GM10248 (cell line): ENCODE data around the gene TKT.
"Not testable (repeated sequence)": the region's sequence is repeated elsewhere in the genome, so short reads cannot be mapped to it uniquely, and the experiment has no call there.

Source experiments
- CTCF ChIA-PET: fragments of 300-600 bp; sonication (Branson Sonifier 250); formaldehyde crosslinking; extraction: SDS; loops from one replicate; lab custom pipeline; 2021; ENCODE audit warnings: antibody characterized with exemption; lab: Yijun Ruan, JAX
- POLR2A ChIA-PET: fragments of 350-650 bp; sonication (Branson Sonifier 250); formaldehyde crosslinking; extraction: SDS; loops from one replicate; lab custom pipeline; 2020; ENCODE audit warnings: antibody characterized with exemption; lab: Yijun Ruan, JAX
- DNase-seq: peaks from one replicate; pipeline ENCODE4 v3.0.0; 2012; ENCODE audit errors: extremely low spot score
- TF ChIP-seq, protein P1 (sequence below): IDR thresholded peaks from 2 replicates; pipeline ENCODE4 v1.5.1; 2012; ENCODE audit warnings: mild to moderate bottlenecking, low read depth; ENCODE audit errors: extremely low read depth, missing control alignments, control extremely low read depth

TKT gene

DNA sequence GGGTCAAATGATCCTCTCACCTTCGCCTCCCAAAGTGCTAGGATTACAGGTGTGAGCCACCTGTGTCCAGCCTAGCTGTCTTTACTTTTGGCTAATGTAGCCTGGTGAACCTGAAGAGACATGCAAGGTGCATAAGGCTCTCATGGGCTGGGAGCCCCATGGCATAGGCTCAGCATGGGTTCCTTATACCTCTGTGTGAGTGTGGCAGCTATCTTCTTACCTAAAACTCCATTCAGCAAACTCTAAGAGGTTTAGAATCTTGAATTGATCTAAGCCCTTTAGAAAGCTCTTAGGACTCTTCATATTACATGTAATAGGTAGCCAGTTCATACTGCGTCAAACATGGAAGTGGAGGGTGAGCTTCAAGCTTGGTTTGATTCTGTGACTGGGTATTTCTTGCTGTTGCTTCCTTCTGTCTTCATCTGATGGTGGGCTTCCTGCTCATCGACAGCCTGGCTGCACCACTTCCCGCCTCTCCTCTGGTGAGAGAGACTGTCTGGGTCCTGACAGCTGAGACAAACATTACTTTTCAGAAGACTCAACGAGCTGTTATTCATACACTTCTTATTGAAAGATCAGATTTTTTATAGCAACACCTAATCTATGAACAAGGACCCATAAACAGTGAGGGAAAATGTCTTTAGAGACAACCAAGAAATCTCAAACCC lies 19.2 kb upstream of the TKT start:
- TF ChIP-seq, protein P1, sequence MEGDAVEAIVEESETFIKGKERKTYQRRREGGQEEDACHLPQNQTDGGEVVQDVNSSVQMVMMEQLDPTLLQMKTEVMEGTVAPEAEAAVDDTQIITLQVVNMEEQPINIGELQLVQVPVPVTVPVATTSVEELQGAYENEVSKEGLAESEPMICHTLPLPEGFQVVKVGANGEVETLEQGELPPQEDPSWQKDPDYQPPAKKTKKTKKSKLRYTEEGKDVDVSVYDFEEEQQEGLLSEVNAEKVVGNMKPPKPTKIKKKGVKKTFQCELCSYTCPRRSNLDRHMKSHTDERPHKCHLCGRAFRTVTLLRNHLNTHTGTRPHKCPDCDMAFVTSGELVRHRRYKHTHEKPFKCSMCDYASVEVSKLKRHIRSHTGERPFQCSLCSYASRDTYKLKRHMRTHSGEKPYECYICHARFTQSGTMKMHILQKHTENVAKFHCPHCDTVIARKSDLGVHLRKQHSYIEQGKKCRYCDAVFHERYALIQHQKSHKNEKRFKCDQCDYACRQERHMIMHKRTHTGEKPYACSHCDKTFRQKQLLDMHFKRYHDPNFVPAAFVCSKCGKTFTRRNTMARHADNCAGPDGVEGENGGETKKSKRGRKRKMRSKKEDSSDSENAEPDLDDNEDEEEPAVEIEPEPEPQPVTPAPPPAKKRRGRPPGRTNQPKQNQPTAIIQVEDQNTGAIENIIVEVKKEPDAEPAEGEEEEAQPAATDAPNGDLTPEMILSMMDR = no peak
- CTCF ChIA-PET = interaction anchor here (1.0 to 2.8 kb wide), 4 partner anchors 10 to 55 kb away, joined by 3 to 6 read pairs (median 4); no protein-coding TSS in a partner anchor
- DNase-seq = no peak
- POLR2A ChIA-PET = no interaction called here

DNA sequence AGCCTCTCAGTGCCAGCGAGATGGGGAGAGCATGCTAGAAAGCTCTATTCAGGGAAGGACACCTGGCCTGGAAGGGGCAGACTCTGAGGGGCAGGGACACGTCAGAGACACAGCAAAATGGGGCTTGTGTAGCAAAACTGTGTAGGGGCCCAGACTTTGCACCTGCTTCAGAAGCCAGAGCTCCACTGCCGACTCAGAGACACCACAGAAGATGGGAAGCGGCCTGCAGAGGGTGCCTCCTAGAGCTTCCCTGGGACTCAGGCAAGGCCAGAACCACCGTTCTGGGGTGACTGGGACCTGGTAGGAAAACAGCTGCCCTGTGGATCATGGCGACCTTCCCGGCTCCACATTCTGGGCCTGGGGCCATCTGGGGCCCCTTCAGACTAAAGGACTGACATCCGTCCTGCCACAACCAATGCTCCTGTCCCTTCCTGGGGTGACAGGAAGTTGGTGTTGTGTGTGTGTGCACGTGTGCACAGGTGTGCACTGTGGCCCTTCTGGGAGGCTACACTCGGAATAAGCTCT lies 17.4 kb upstream of the TKT start:
- no peak for DNase-seq
- TF ChIP-seq, protein P1 = no peak
- ChIA-PET POLR2A (no interaction called here), CTCF (interaction anchor here (0.8 to 2.8 kb wide), 3 partner anchors 9 to 26 kb away, joined by 3 to 7 read pairs (median 3); no protein-coding TSS in a partner anchor)

DNA sequence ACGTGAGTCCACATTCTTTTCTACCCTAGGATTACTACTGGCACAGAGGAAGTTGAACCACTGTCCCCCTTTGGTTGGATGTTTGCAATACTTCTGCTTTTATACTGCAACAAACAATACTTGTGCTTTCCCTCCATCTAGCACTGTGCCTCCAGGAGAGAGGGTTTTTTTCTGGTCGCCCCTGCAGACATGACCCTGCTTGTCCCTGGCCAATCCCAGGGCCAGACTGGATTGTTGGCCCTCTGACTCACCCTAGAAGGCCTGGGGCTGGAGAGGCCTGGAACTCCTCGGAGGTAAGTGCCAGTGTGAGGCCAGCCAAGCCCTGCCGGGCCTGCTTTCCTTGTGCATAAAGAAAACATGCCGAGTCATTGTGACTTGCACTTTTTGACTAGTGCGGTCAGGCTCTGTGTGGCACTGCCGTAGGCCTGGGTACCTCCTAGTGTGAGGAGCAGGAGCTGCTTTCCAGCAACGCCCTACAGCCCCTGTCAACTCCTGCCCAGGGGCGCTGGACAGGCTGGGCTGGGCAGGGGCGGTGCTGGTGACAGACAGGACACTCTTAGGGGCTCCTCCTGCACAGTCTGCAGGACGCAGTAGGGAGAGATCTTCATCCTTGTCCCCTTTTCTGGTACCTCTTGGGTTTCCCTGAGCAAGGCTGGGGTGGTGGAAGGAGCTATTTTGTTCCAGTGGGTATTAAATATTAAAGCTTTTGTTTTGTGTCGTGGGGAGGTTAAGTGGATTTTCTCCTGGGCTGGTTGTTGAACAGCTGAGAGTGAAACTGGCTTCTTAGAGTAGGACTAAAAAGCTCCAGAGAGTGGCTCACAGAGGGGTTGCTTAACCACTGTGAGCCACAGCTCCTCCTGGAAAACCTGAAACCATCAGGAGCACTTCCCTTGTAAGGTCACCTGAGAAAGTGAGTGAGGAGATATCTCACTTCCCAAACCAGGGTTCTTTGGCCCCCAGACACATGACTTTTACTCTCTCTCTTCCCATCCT lies 14.4 kb upstream of the TKT start:
- TF ChIP-seq, protein P1 = no peak
- ChIA-PET CTCF (interaction anchor here (1.0 to 1.4 kb wide), 5 partner anchors 8 to 29 kb away, joined by 3 to 4 read pairs (median 3); no protein-coding TSS in a partner anchor), POLR2A (no interaction called here)
- DNase-seq = peak; percentile 38

DNA sequence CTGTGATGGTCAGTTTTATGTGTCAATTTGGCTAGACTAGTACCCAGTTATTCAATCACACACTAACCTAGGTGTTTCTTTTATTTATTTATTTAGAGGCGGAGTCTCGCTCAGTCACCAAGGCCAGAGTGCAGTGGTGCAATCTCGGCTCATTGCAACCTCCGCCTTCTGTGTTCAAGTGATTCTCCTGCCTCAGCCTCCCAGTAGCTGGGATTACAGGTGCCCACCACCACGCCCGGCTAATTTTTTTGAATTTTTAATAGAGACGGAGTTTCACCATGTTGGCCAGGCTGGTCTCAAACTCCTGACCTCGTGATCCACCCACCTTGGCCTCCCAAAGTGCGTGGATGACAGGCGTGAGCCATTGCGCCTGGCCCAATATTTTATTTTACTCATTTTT lies 13.4 kb upstream of the TKT start:
- DNase-seq, CTCF ChIA-PET, POLR2A ChIA-PET: not testable (repeated sequence)

DNA sequence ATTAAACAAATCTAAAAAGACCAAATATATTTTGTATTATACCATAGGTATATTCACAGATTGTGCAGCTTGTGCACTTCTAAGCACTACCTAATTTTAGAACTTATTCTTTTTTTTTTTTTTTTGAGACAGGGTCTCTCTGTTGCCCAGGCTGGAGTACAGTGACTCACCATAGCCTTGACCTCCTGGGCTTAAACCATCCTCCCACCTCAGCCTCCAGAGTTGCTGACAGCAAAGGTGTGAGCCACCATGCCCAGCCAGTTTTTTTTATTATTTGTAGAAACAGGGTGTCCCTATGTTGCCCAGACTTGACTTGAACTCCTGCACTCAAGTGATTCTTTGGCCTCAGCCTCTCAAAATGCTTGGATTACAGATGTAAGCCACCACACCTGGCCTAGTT lies 11.9 kb upstream of the TKT start:
- ChIA-PET POLR2A (no interaction called here), CTCF (no interaction called here)
- TF ChIP-seq, protein P1 = no peak
- DNase-seq = no peak

DNA sequence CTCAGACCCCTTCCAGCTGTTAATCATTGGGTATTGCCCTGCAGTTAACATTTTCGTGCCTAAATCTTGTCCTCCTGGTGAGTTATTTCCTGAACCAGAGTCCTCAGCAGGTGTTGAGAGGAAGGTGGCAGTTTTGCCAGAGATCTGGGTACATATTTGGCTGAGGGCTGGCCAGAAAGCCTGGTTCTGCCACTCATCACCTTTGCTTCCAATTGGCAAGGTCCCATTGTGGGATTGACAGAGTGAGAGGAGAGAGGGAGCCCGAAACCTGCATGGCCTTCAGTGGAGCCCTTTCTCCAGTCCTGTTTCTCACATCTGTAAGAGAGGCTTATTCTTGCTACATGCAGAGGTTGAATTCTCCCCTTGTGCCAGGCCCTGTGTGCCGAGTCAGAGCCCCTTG lies 8.9 kb upstream of the TKT start:
- ChIA-PET POLR2A (interaction anchor here (0.7 kb wide), 1 partner anchor 23 kb away, joined by 4 read pairs; no protein-coding TSS in a partner anchor), CTCF (interaction anchor here (1.0 to 1.1 kb wide), 2 partner anchors 9 to 69 kb away, joined by 3 to 4 read pairs; no protein-coding TSS in a partner anchor)
- TF ChIP-seq, protein P1 = no peak
- no peak for DNase-seq
